Amniotic stem cell (primary cell): ENCODE results near the gene DIAPH2.

Experiments used
- DNase-seq: peaks from one replicate; lab custom pipeline; 2025; lab: John Stamatoyannopoulos, UW

DIAPH2 gene

GRCh38 chrX:96978906-96979305 is 294.3 kb downstream of the DIAPH2 start:
- no peak for DNase-seq

- DNase-seq = no peak
Measured at GRCh38 chrX:96979766-96980165, 295.1 kb downstream of the DIAPH2 start.

GRCh38 chrX:96982161-96982560 is 297.5 kb downstream of the DIAPH2 start:
- no peak for DNase-seq

- DNase-seq = no peak
Measured at GRCh38 chrX:96984538-96984937, 299.9 kb downstream of the DIAPH2 start.

- no peak for DNase-seq
Measured at GRCh38 chrX:96985046-96985445, 300.4 kb downstream of the DIAPH2 start.

GRCh38 chrX:96987228-96987627 is 302.6 kb downstream of the DIAPH2 start:
- DNase-seq = no peak

GRCh38 chrX:96989830-96990571 is 305.4 kb downstream of the DIAPH2 start:
- no peak for DNase-seq

- DNase-seq = no peak
Measured at GRCh38 chrX:96994093-96994492, 309.5 kb downstream of the DIAPH2 start.

- no peak for DNase-seq
Measured at GRCh38 chrX:96997196-96997595, 312.6 kb downstream of the DIAPH2 start.

GRCh38 chrX:97000682-97001368 is 316.2 kb downstream of the DIAPH2 start:
- no peak for DNase-seq

- DNase-seq = no peak
Measured at GRCh38 chrX:97006167-97006566, 321.5 kb downstream of the DIAPH2 start.

GRCh38 chrX:97009391-97009790 is 324.7 kb downstream of the DIAPH2 start:
- no peak for DNase-seq

GRCh38 chrX:97011540-97011939 is 326.9 kb downstream of the DIAPH2 start:
- DNase-seq = no peak

- DNase-seq = no peak
Measured at GRCh38 chrX:97016106-97016505, 331.5 kb downstream of the DIAPH2 start.

GRCh38 chrX:97021680-97022079 is 337.0 kb downstream of the DIAPH2 start:
- DNase-seq = no peak

GRCh38 chrX:97026406-97026805 is 341.8 kb downstream of the DIAPH2 start:
- DNase-seq = no peak

GRCh38 chrX:97027384-97027922 is 342.8 kb downstream of the DIAPH2 start:
- DNase-seq = no peak

- no peak for DNase-seq
Measured at GRCh38 chrX:97030463-97030862, 345.8 kb downstream of the DIAPH2 start.

GRCh38 chrX:97030947-97031346 is 346.3 kb downstream of the DIAPH2 start:
- no peak for DNase-seq

GRCh38 chrX:97039363-97040029 is 354.9 kb downstream of the DIAPH2 start:
- DNase-seq = no peak

- no peak for DNase-seq
Measured at GRCh38 chrX:97045470-97045869, 360.8 kb downstream of the DIAPH2 start.

GRCh38 chrX:97046867-97047266 is 362.2 kb downstream of the DIAPH2 start:
- no peak for DNase-seq

GRCh38 chrX:97050392-97050791 is 365.8 kb downstream of the DIAPH2 start:
- DNase-seq = no peak
